Left lung (tissue), 10 donors: ENCODE results near the gene HRCT1. TPM values are rescaled to one million over a fixed set of nuclear protein-coding genes. Genes with fewer than 3 reads are reported as not detected.

Experiments used
- ATAC-seq: fragments of 200-7000 bp; cut with Tn5 transposase; one replicate; pipeline ENCODE4 v1.9.1; 2020; ENCODE audit warnings: moderate library complexity
- DNase-seq, 4 donors: peaks; one replicate each; pipeline ENCODE4 v3.0.0-alpha.2; 2013 to 2020
- H3K27ac ChIP-seq, 2 donors: fragments of 200-600 bp; sonication (generic) in 1 of 2; one replicate each; pipeline versions ENCODE4 v1.5.0 to v1.8.0; 2020 to 2021
- H3K27me3 ChIP-seq, 2 donors: fragments of 200-600 bp; sonication (generic) in 1 of 2; one replicate each; pipeline versions ENCODE4 v1.5.0 to v1.8.0; 2020 to 2021
- H3K36me3 ChIP-seq, 2 donors: fragments of 200-600 bp; sonication (generic) in 1 of 2; one replicate each; pipeline versions ENCODE4 v1.5.0 to v1.8.0; 2020 to 2021
- H3K4me1 ChIP-seq, 2 donors: fragments of 200-600 bp; one replicate each; pipeline ENCODE4 v1.8.0; 2021
- H3K4me3 ChIP-seq, 2 donors: fragments of 200-600 bp; sonication (generic) in 1 of 2; one replicate each; pipeline versions ENCODE4 v1.5.0 to v1.8.0; 2020 to 2021; ENCODE audit warnings: mild to moderate bottlenecking in 1 of 2
- H3K9me3 ChIP-seq, 2 donors: fragments of 200-600 bp; sonication (generic) in 1 of 2; one replicate each; pipeline versions ENCODE4 v1.5.0 to v1.8.0; 2020 to 2021
- intact Hi-C, 2 donors: fragments of 100-400 bp; cut with DNase I; formaldehyde crosslinking; loops; one replicate each; pipeline versions ENCODE4 v1.11.2 to v1.14.2; 2022
- polyA plus RNA-seq, 6 donors: library from polyadenylated mRNA; unstranded; fragments of 120-200 nt; gene quantifications; one replicate each; pipeline ENCODE4 v1.2.1, GENCODE V29; 2013; ENCODE audit not compliant: insufficient read length in 6 of 6
- total RNA-seq, 2 donors: library from RNA; stranded (reverse); fragmentation: NEBNext Ultra II Directional; extraction: Animal tissue kit (Norgen Biotek cat#: 25700); gene quantifications; one replicate each; pipeline ENCODE4 v1.2.1, GENCODE V29; 2021
- TF ChIP-seq, protein P1 (sequence below), 2 donors: fragments of 200-600 bp; sonication (generic) in 1 of 2; IDR thresholded peaks; one replicate each; pipeline versions ENCODE4 v1.5.0 to v1.8.0; 2021; ENCODE audit warnings: antibody characterized with exemption in 2 of 2
- donor health status: DM: no; HTN: yes; CAD: no.
- donor health status: DM: no; HTN: no; CAD: no.

Gene HRCT1
- total and polyA plus RNA-seq, 8 donors = 0.29 to 3.1 (median 0.71) TPM; not detected in 1

DNA sequence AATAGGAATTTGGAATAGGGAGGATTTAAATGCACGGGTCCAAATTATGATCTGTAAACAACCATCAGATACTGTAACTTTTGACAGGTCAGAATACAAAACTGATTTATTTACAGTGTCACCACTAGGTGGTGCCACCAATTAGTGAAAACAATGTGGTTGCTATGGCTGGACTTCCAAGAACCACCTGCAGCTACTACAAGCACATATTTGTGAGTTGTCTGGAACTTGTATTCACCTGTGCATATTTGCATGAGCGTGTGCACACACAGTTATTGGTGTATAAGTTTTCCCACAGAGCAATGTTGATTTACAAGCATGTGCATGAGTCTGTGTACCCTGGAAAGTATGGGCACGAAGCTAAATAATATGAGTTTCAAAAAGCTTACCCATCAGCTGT, 3.0 kb upstream of the HRCT1 start:
- intact Hi-C loops = no loop called here
- Histone ChIP-seq H3K4me3 (no peak overlapping the region), H3K36me3 (no peaks in the 10 kb centered on the region), H3K27ac (no peak overlapping the region), H3K27me3 (peaks cover 0 to 6% of the 10 kb centered on the region in 2 donors), H3K9me3 (no peaks in the 10 kb centered on the region), H3K4me1 (peaks cover 35 to 43% of the 10 kb centered on the region in 2 donors)
- peak in 2 of 4 donors; percentile 44 to 73 for DNase-seq
- TF ChIP-seq, protein P1, sequence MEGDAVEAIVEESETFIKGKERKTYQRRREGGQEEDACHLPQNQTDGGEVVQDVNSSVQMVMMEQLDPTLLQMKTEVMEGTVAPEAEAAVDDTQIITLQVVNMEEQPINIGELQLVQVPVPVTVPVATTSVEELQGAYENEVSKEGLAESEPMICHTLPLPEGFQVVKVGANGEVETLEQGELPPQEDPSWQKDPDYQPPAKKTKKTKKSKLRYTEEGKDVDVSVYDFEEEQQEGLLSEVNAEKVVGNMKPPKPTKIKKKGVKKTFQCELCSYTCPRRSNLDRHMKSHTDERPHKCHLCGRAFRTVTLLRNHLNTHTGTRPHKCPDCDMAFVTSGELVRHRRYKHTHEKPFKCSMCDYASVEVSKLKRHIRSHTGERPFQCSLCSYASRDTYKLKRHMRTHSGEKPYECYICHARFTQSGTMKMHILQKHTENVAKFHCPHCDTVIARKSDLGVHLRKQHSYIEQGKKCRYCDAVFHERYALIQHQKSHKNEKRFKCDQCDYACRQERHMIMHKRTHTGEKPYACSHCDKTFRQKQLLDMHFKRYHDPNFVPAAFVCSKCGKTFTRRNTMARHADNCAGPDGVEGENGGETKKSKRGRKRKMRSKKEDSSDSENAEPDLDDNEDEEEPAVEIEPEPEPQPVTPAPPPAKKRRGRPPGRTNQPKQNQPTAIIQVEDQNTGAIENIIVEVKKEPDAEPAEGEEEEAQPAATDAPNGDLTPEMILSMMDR (IDR thresholded peaks at IDR 0.05) = peak; percentile 61 to 86
- peak; percentile 16 for ATAC-seq

DNA sequence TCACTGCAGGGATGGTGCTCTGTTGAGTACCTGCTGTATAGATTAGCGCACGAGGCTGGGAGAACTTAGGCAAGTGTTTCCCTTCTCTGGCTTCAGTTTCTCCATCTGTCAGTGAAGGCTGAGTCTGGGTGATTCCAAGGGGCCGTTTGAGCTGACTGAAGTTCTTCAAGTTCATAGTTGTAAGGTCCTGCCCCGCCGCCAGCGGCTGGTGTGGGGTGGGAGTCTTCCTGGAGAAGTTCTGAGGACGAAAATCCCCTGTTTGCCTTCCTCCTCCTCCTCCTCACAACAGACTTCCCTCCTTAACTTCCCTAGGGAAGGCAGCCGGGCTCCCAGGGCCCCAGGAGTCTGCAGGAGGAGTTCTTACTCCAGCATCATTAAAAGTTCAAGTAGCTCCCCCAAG, 1.7 kb upstream of the HRCT1 start:
- intact Hi-C loops = no loop called here
- TF ChIP-seq, protein P1 (IDR thresholded peaks at IDR 0.05) = no peak
- peaks cover 48 to 56% of the 10 kb centered on the region in 2 donors for H3K4me1 ChIP-seq
- DNase-seq (no peak), ATAC-seq (no peak)
- H3K27ac ChIP-seq = peak overlapping the region in 1 of 2 donors; percentile 91
- H3K9me3 ChIP-seq = no peaks in the 10 kb centered on the region
- H3K27me3 ChIP-seq = peaks cover 0 to 6% of the 10 kb centered on the region in 2 donors
- H3K4me3 ChIP-seq = no peak overlapping the region
- no peaks in the 10 kb centered on the region for H3K36me3 ChIP-seq

- no peak for DNase-seq
- intact Hi-C loops = loop anchor here in 1 of 2 donors (5.0 kb wide), 1 partner anchor 42 kb away; no protein-coding TSS in a partner anchor
- Histone ChIP-seq H3K27ac (peak overlapping the region; percentile 91 to 95), H3K4me1 (peaks cover 54 to 65% of the 10 kb centered on the region in 2 donors), H3K4me3 (no peak overlapping the region), H3K36me3 (no peaks in the 10 kb centered on the region), H3K27me3 (peaks cover 0 to 6% of the 10 kb centered on the region in 2 donors), H3K9me3 (no peaks in the 10 kb centered on the region)
- TF ChIP-seq, protein P1 (IDR thresholded peaks at IDR 0.05) = no peak
- no peak for ATAC-seq
Observed at GRCh38 chr9:35905051-35905781, 786 bp upstream of the HRCT1 start.

DNA sequence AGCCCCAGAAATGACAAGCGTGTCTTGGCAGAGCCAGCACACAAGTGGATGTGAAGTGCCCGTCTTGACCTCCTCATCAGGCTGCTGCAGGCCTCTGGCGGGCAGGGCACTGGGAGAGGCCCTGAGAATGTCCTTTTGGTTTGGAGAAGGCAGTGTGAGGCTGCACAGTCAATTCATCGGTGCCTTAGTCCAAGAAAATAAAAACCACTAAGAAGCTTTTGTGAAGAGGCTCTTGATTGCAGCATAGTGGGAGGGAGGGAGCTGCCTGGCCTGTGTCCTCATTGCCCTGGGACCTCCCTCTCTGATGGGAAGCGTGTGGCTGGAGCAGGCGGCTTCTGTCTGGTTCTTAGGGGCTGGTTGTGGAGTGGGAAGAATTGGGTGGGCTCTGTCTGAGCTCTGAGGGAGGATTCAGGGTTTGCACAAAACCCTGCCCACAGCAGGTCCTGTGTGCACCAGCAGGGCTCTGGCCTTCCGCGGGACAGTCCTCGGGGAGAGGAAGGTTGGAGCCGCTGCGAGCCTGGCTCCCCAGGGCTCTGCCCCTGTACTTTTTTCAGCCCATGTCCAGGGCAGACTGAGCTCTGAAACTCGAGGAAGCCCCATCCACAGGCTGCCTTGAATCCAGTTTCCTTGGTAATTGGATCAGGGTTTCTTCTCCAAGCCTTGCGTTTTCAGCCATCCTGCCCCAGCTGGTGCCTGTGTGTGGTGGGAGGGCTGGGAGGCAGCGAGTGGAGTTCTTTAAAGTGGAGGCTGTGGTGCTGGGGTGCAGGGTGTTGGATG, 1.1 kb downstream of the HRCT1 start:
- intact Hi-C loops = loop anchor here in 1 of 2 donors (5.0 kb wide), 1 partner anchor 40 kb away; no protein-coding TSS in a partner anchor
- Histone ChIP-seq H3K36me3 (no peaks in the 10 kb centered on the region), H3K4me3 (no peak overlapping the region), H3K9me3 (no peaks in the 10 kb centered on the region), H3K27me3 (no peaks in the 10 kb centered on the region), H3K27ac (peak overlapping the region; percentile 91 to 95), H3K4me1 (peaks cover 54 to 82% of the 10 kb centered on the region in 2 donors)
- TF ChIP-seq, protein P1 (IDR thresholded peaks at IDR 0.05) = no peak
- peak in 3 of 4 donors; percentile 24 to 84 (median 75) for DNase-seq
- ATAC-seq = peak; percentile 67
